SU-DHL-6 (cell line): Measurements from ENCODE around the gene NRBF2.

Experiments
- EZH2phosphoT487 ChIP-seq: fragments of 200-600 bp; sonication (generic), shearing (Covaris generic); conservative IDR thresholded peaks from 2 replicates; pipeline ENCODE4 v1.6.1; 2018; ENCODE audit warnings: mild to moderate bottlenecking, antibody characterized with exemption, low read length, moderate library complexity, mixed read lengths
- TF ChIP-seq, protein P1 (sequence below): fragments of 200-600 bp; sonication (generic); IDR thresholded peaks from one replicate; pipeline ENCODE4 v1.5.1; 2017; ENCODE audit warnings: antibody characterized with exemption, mild to moderate bottlenecking, low read length, moderate library complexity; ENCODE audit not compliant: insufficient read depth, poor library complexity, severe bottlenecking

GRCh38 chr10:63103971-63104409, 29.1 kb upstream of the NRBF2 start:
- TF ChIP-seq, protein P1, sequence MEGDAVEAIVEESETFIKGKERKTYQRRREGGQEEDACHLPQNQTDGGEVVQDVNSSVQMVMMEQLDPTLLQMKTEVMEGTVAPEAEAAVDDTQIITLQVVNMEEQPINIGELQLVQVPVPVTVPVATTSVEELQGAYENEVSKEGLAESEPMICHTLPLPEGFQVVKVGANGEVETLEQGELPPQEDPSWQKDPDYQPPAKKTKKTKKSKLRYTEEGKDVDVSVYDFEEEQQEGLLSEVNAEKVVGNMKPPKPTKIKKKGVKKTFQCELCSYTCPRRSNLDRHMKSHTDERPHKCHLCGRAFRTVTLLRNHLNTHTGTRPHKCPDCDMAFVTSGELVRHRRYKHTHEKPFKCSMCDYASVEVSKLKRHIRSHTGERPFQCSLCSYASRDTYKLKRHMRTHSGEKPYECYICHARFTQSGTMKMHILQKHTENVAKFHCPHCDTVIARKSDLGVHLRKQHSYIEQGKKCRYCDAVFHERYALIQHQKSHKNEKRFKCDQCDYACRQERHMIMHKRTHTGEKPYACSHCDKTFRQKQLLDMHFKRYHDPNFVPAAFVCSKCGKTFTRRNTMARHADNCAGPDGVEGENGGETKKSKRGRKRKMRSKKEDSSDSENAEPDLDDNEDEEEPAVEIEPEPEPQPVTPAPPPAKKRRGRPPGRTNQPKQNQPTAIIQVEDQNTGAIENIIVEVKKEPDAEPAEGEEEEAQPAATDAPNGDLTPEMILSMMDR, result no peak
- no peak for TF ChIP-seq EZH2phosphoT487
